GM21526 (cell line): Measurements from ENCODE around the gene TUBA1B.
A peak's percentile ranks its signal among the peaks of the same experiment; 100 is the strongest.

ENCODE experiments used
- ATAC-seq: cut with Tn5 transposase; IDR thresholded peaks from one replicate; pipeline ENCODE4 v1.9.1; 2021; ENCODE audit warnings: moderate library complexity; ENCODE audit not compliant: unreplicated experiment, low FRiP score

TUBA1B gene

GRCh38 chr12:49091836-49092085, 39.4 kb downstream of the TUBA1B start:
- no peak for ATAC-seq

GRCh38 chr12:49091056-49091835, 39.9 kb downstream of the TUBA1B start:
- no peak for ATAC-seq

GRCh38 chr12:49089821-49090773, 41.1 kb downstream of the TUBA1B start:
- ATAC-seq: no peak

GRCh38 chr12:49088932-49089330, 42.3 kb downstream of the TUBA1B start:
- ATAC-seq: no peak

GRCh38 chr12:49088150-49088931, 42.9 kb downstream of the TUBA1B start:
- peak; percentile 67 for ATAC-seq

DNA sequence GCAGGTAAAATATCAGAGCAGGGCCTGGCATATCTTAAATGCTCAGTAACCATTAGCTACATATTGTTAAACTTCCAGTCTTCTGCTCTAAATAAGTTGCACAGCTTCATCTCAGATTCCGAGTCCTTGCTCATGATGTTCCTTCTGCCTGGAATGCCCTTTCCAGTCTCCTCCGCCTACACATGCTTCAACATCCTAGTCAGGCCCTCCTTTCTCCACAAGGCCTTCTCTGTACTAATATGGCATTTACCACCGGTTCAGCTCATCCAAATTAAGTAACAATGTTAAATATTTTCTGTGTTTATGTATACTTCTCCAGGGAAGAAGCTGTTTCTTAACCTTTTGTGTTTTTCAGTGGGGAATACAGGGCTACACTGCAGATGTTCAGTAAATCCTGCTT, 45.1 kb downstream of the TUBA1B start:
- ATAC-seq: no peak

- no peak for ATAC-seq
Measured at GRCh38 chr12:49084438-49084837, 46.8 kb downstream of the TUBA1B start.

DNA sequence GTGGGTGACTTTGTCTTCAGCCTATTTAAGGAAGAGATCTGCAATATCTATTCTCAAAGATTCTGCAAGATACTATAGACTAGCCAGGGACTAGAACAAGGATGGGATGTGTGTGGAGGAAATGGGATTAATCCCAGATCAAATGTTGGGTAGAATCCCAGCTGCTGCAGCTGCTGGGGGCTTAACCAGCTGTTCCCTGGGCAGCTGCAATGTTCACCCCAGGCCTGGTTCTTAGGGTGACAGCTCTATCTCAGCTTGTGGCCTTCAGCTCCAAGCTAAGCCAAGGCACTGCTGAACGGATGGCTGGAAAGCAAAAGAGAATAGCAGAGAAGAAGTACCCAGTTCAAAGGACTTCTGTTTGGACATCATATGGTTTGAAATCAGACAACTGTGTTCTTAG, 51.4 kb downstream of the TUBA1B start:
- ATAC-seq: no peak
